ENCODE data around the gene ADAMTS9.

The ADAMTS9 gene

GRCh38 chr3:64651741-64652241 is 36.0 kb downstream of the ADAMTS9 start:
- Histone ChIP-seq H3K27me3 (ENCODE audit: insufficient read depth, low read length, poor library complexity, severe bottlenecking) (no peaks in the 10 kb centered on the region), H3F3A (ENCODE audit: low read depth) (no peaks in the 10 kb centered on the region), H3K36me3 (ENCODE audit: insufficient read depth, low read length) (no peaks in the 10 kb centered on the region), H3K9me3 (ENCODE audit: insufficient read depth, low read depth, low read length) (no peaks in the 10 kb centered on the region), H3K4me1 (ENCODE audit: insufficient read depth, low read length, poor library complexity, severe bottlenecking) (no peaks in the 10 kb centered on the region), H3K4me3 (ENCODE audit: low read length, poor library complexity, severe bottlenecking) (no peak overlapping the region), H3K9me2 (replicated peaks; ENCODE audit: low read depth, low read length) (0 out of 2 replicates have a peak, but pooled peaks cover 4% of the 10 kb centered on the region), H3K4me2 (ENCODE audit: low read depth, low read length, poor library complexity, severe bottlenecking) (no peak overlapping the region), H4K20me1 (ENCODE audit: insufficient read depth, low read length, poor library complexity, severe bottlenecking) (no peaks in the 10 kb centered on the region), H3K9ac (ENCODE audit: low read depth, low read length, poor library complexity, severe bottlenecking) (no peak overlapping the region), H2AFZ (ENCODE audit: low read length) (no peak overlapping the region), H3K79me2 (ENCODE audit: insufficient read depth, low read length) (no peaks in the 10 kb centered on the region)
- TF ChIP-seq CTCF (conservative IDR thresholded peaks at IDR 0.05; ENCODE audit: low read length) = no peak
- TF ChIP-seq EZH2phosphoT487 (IDR thresholded peaks at IDR 0.05; ENCODE audit: borderline replicate concordance) = no peak

- Histone ChIP-seq H4K20me1 (ENCODE audit: insufficient read depth, low read length, poor library complexity, severe bottlenecking) (no peaks in the 10 kb centered on the region), H3K4me3 (ENCODE audit: low read length, poor library complexity, severe bottlenecking) (no peak overlapping the region), H3K79me2 (ENCODE audit: insufficient read depth, low read length) (no peaks in the 10 kb centered on the region), H3K27me3 (ENCODE audit: insufficient read depth, low read length, poor library complexity, severe bottlenecking) (no peaks in the 10 kb centered on the region), H3F3A (ENCODE audit: low read depth) (no peaks in the 10 kb centered on the region), H2AFZ (ENCODE audit: low read length) (no peak overlapping the region), H3K9me2 (replicated peaks; ENCODE audit: low read depth, low read length) (0 out of 2 replicates have a peak, but pooled peaks cover 4% of the 10 kb centered on the region), H3K4me2 (ENCODE audit: low read depth, low read length, poor library complexity, severe bottlenecking) (no peak overlapping the region), H3K9ac (ENCODE audit: low read depth, low read length, poor library complexity, severe bottlenecking) (no peak overlapping the region), H3K4me1 (ENCODE audit: insufficient read depth, low read length, poor library complexity, severe bottlenecking) (no peaks in the 10 kb centered on the region), H3K9me3 (ENCODE audit: insufficient read depth, low read depth, low read length) (no peaks in the 10 kb centered on the region), H3K36me3 (ENCODE audit: insufficient read depth, low read length) (no peaks in the 10 kb centered on the region)
- TF ChIP-seq EZH2phosphoT487 (IDR thresholded peaks at IDR 0.05; ENCODE audit: borderline replicate concordance) = no peak
- TF ChIP-seq CTCF (conservative IDR thresholded peaks at IDR 0.05; ENCODE audit: low read length) = no peak
These were observed 36.5 kb downstream of the ADAMTS9 start for GRCh38 chr3:64651303-64651702.

- no peak overlapping the region for H3K4me2 ChIP-seq (ENCODE audit: low read depth, low read length, poor library complexity, severe bottlenecking)
These were observed 37.1 kb downstream of the ADAMTS9 start for GRCh38 chr3:64650715-64651114.

More at GRCh38 chr3:64650715-64651114, 37.1 kb downstream of the ADAMTS9 start:
- Histone ChIP-seq H3K4me3 (ENCODE audit: low read length, poor library complexity, severe bottlenecking) (no peak overlapping the region), H3K79me2 (ENCODE audit: insufficient read depth, low read length) (no peaks in the 10 kb centered on the region), H3K9me2 (replicated peaks; ENCODE audit: low read depth, low read length) (0 out of 2 replicates have a peak, but pooled peaks cover 1% of the 10 kb centered on the region), H2AFZ (ENCODE audit: low read length) (no peak overlapping the region), H3K36me3 (ENCODE audit: insufficient read depth, low read length) (no peaks in the 10 kb centered on the region), H3F3A (ENCODE audit: low read depth) (no peaks in the 10 kb centered on the region), H3K9me3 (ENCODE audit: insufficient read depth, low read depth, low read length) (no peaks in the 10 kb centered on the region), H4K20me1 (ENCODE audit: insufficient read depth, low read length, poor library complexity, severe bottlenecking) (no peaks in the 10 kb centered on the region), H3K4me1 (ENCODE audit: insufficient read depth, low read length, poor library complexity, severe bottlenecking) (no peaks in the 10 kb centered on the region), H3K27me3 (ENCODE audit: insufficient read depth, low read length, poor library complexity, severe bottlenecking) (no peaks in the 10 kb centered on the region), H3K9ac (ENCODE audit: low read depth, low read length, poor library complexity, severe bottlenecking) (no peak overlapping the region)
- TF ChIP-seq CTCF (conservative IDR thresholded peaks at IDR 0.05; ENCODE audit: low read length) (no peak), EZH2phosphoT487 (IDR thresholded peaks at IDR 0.05; ENCODE audit: borderline replicate concordance) (no peak)

Data from Loucy (cell line).